Stomach (tissue), 9 donors: ENCODE results near the gene ARL3. TPM values are rescaled to one million over a fixed set of nuclear protein-coding genes. Genes with fewer than 3 reads are reported as not detected.
A peak's percentile ranks its signal among the peaks of the same experiment; 100 is the strongest.

ENCODE experiments used
- DNase-seq, 2 donors: peaks; one replicate each; pipeline versions ENCODE4 v3.0.0 to v3.0.0-alpha.2; 2013 to 2019
- H3K27ac ChIP-seq, 5 donors: fragments of 200-600 bp in 4 of 5; sonication (generic) in 4 of 5; one replicate each; pipeline ENCODE4 v1.5.1; 2013 to 2019; ENCODE audit warnings: mild to moderate bottlenecking in 1 of 5, moderate library complexity in 1 of 5
- H3K27me3 ChIP-seq, 3 donors: fragments of 200-600 bp; sonication (generic); one replicate each; pipeline ENCODE4 v1.5.1; 2017 to 2019; ENCODE audit warnings: mixed run types in 1 of 3
- H3K36me3 ChIP-seq, 4 donors: fragments of 200-600 bp; sonication (generic); 1 replicate in 3 of 4; 2 replicates in 1 of 4; pipeline ENCODE4 v1.5.1; 2016 to 2019
- H3K4me1 ChIP-seq, 4 donors: fragments of 200-600 bp; sonication (generic); one replicate each; pipeline ENCODE4 v1.5.1; 2016 to 2019
- H3K4me3 ChIP-seq, 4 donors: fragments of 200-600 bp; sonication (generic) in 3 of 4; one replicate each; pipeline ENCODE4 v1.5.1; 2016 to 2019; ENCODE audit warnings: mild to moderate bottlenecking in 1 of 4
- H3K9me3 ChIP-seq, 4 donors: fragments of 200-600 bp; sonication (generic); one replicate each; pipeline ENCODE4 v1.5.1; 2016 to 2019
- EP300 ChIP-seq: sonication (generic); formaldehyde crosslinking; IDR thresholded peaks from one replicate; pipeline ENCODE4 v1.6.1; 2017; ENCODE audit warnings: antibody characterized with exemption
- POLR2A ChIP-seq, 4 donors: fragments of 450-650 bp; IDR thresholded peaks; one replicate each; pipeline ENCODE4 v1.6.1; 2016; ENCODE audit warnings: antibody characterized with exemption in 4 of 4, control low read depth in 2 of 4, mild to moderate bottlenecking in 1 of 4, moderate library complexity in 1 of 4
- POLR2AphosphoS5 ChIP-seq, 3 donors: sonication (generic); formaldehyde crosslinking; IDR thresholded peaks; one replicate each; pipeline ENCODE4 v1.6.1; 2016; ENCODE audit warnings: antibody characterized with exemption in 3 of 3
- WGBS, 5 donors: extraction: QIAGEN DNeasy Blood & Tissue Kit in 3 of 5; methylation state at CpG; one replicate each; pipeline versions ENCODE4 v1.1.5 to v1.1.7; 2013 to 2018; 5-methylcytosine and 5-hydroxymethylcytosine counted together
- intact Hi-C: fragments of 100-400 bp; cut with DNase I; formaldehyde crosslinking; loops from one replicate; pipeline ENCODE4 v1.15.1; 2023; ENCODE audit warnings: low total_unique reads
- polyA plus RNA-seq, 3 donors: library from polyadenylated mRNA; stranded (reverse); fragments of 200-250 nt; gene quantifications; one replicate each; pipeline ENCODE4 v1.2.3, GENCODE V29; 2013
- total RNA-seq, 5 donors: library from RNA; depleted of rRNA; stranded (reverse); fragments of >200 nt; gene quantifications; one replicate each; pipeline versions ENCODE4 v1.1.0 to v1.2.3, GENCODE V29; 2014 to 2016
- TF ChIP-seq, protein P1 (sequence below), 7 experiments: fragments of 450-650 bp in 4 of 7; fragments of 200-600 bp in 3 of 7; sonication (generic) in 3 of 7; IDR thresholded peaks; one replicate each; pipeline ENCODE4 v1.5.1; 2016 to 2019; ENCODE audit warnings: antibody characterized with exemption in 7 of 7, control low read depth in 2 of 7, mild to moderate bottlenecking in 1 of 7
- donor health status: healthy with polysubstance abuse.
- donor health status: Bipolar disorder and iron deficiency.
- donor health status: healthy.

ARL3 gene
- total and polyA plus RNA-seq, 8 donors: 0.58 to 17.0 (median 6.8) TPM

DNA sequence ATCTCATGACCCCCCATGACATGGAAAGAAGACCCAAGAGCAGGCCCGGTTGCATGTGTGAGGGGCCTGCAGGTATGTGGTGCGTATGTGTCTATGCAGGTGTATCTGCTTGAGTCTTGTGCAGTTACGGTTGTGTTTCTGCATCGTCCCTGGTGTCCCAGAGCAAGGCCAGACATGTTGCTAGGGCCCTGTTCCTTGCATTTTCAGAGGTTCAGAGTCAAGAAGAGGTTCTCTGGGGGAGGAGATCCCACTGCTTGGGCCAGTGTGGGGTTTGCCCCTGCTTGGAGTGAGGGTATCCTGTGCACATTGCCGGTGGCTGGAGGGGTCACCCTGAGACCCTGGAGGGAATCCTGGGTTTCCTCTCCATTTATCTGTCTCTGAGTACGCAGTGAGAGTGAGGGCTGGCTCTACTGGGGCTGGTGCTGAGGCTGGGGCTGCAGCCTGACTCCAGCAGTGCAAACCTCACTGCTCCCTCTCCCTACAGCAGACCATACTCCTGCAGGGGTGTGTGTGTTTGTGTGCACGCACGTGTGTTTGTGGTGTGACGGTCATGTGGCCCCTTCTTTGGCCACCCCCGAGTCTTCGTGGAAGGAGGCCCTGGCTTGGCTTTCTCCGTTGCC is 65.8 kb downstream of the ARL3 start:
- WGBS, 5 donors: 14 to 41% (median 16%) methylated on average over 10 to 12 of the region's 12 CpGs
- H3K27me3 ChIP-seq: no peaks in the 10 kb centered on the region
- peaks cover 0 to 41% (median 34%) of the 10 kb centered on the region in 4 donors for H3K36me3 ChIP-seq
- no peaks in the 10 kb centered on the region for H3K9me3 ChIP-seq
- peaks cover 60 to 83% (median 73%) of the 10 kb centered on the region in 4 donors for H3K4me1 ChIP-seq
- intact Hi-C loops: no loop called here
- H3K27ac ChIP-seq: peak overlapping the region; percentile 86 to 100 (median 99)
- no peak for TF ChIP-seq EP300
- TF ChIP-seq POLR2AphosphoS5 (IDR thresholded peaks at IDR 0.05): no peak
- TF ChIP-seq POLR2A (IDR thresholded peaks at IDR 0.05): no peak
- TF ChIP-seq, protein P1, sequence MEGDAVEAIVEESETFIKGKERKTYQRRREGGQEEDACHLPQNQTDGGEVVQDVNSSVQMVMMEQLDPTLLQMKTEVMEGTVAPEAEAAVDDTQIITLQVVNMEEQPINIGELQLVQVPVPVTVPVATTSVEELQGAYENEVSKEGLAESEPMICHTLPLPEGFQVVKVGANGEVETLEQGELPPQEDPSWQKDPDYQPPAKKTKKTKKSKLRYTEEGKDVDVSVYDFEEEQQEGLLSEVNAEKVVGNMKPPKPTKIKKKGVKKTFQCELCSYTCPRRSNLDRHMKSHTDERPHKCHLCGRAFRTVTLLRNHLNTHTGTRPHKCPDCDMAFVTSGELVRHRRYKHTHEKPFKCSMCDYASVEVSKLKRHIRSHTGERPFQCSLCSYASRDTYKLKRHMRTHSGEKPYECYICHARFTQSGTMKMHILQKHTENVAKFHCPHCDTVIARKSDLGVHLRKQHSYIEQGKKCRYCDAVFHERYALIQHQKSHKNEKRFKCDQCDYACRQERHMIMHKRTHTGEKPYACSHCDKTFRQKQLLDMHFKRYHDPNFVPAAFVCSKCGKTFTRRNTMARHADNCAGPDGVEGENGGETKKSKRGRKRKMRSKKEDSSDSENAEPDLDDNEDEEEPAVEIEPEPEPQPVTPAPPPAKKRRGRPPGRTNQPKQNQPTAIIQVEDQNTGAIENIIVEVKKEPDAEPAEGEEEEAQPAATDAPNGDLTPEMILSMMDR (IDR thresholded peaks at IDR 0.05): no peak
- no peak for DNase-seq
- peak overlapping the region; percentile 77 to 97 (median 89) for H3K4me3 ChIP-seq

GRCh38 chr10:102647443-102648268 is 66.5 kb downstream of the ARL3 start:
- Histone ChIP-seq H3K36me3 (peaks cover 0 to 33% (median 28%) of the 10 kb centered on the region in 4 donors), H3K9me3 (no peaks in the 10 kb centered on the region), H3K4me3 (peak overlapping the region; percentile 77 to 97 (median 89)), H3K27me3 (no peaks in the 10 kb centered on the region), H3K4me1 (peaks cover 57 to 76% (median 66%) of the 10 kb centered on the region in 4 donors), H3K27ac (peak overlapping the region; percentile 86 to 100 (median 99))
- no peak for DNase-seq
- intact Hi-C loops: no loop called here
- TF ChIP-seq, protein P1 (IDR thresholded peaks at IDR 0.05): no peak
- no peak for TF ChIP-seq POLR2A (IDR thresholded peaks at IDR 0.05)
- TF ChIP-seq POLR2AphosphoS5 (IDR thresholded peaks at IDR 0.05): no peak
- no peak for TF ChIP-seq EP300
- 33 to 46% (median 39%) methylated on average over 6 to 7 of the region's 7 CpGs for WGBS, 5 donors

- TF ChIP-seq POLR2A (IDR thresholded peaks at IDR 0.05) (no peak), EP300 (no peak), POLR2AphosphoS5 (IDR thresholded peaks at IDR 0.05) (peak in 1 of 3 donors; percentile 30)
- TF ChIP-seq, protein P1 (IDR thresholded peaks at IDR 0.05): peak in 1 of 7 experiments; percentile 1
- H3K4me1 ChIP-seq: peaks cover 55 to 67% (median 60%) of the 10 kb centered on the region in 4 donors
- no peaks in the 10 kb centered on the region for H3K27me3 ChIP-seq
- 5 to 11% (median 7%) methylated on average over 8 to 18 of the region's 18 CpGs for WGBS, 5 donors
- intact Hi-C loops: no loop called here
- peak; percentile 32 to 85 for DNase-seq
- H3K36me3 ChIP-seq: peaks cover 0 to 29% (median 22%) of the 10 kb centered on the region in 4 donors
- peak overlapping the region; percentile 77 to 97 (median 89) for H3K4me3 ChIP-seq
- no peaks in the 10 kb centered on the region for H3K9me3 ChIP-seq
- peak overlapping the region; percentile 86 to 100 (median 99) for H3K27ac ChIP-seq
Measured at GRCh38 chr10:102646610-102647442, 67.4 kb downstream of the ARL3 start.
